HepG2 (cell line): Measurements from ENCODE around the gene SLC35B2. TPM values are rescaled to one million over a fixed set of nuclear protein-coding genes. Genes with fewer than 3 reads are reported as not detected.

ENCODE experiments used
- CBX5 ChIP-seq: sonication (generic); formaldehyde crosslinking; IDR thresholded peaks from 2 replicates; pipeline ENCODE4 v1.4.0; 2020; ENCODE audit warnings: missing genetic modification reagents, borderline replicate concordance
- CENPT ChIP-seq: sonication (generic); formaldehyde crosslinking; IDR thresholded peaks from 2 replicates; pipeline ENCODE4 v1.8.0; 2022; ENCODE audit warnings: low read depth, mild to moderate bottlenecking, moderate library complexity, missing genetic modification reagents
- ETV5 ChIP-seq: IDR thresholded peaks from 2 replicates; pipeline ENCODE4 v1.6.1; 2018; ENCODE audit warnings: missing biosample characterization, missing genetic modification reagents, inconsistent platforms, borderline replicate concordance
- FOXK1 ChIP-seq: sonication (generic); formaldehyde crosslinking; IDR thresholded peaks from 2 replicates; pipeline ENCODE4 v1.4.0; 2020; ENCODE audit warnings: low read depth, missing genetic modification reagents, borderline replicate concordance
- FOXP1 ChIP-seq, 2 experiments: fragments of 450-650 bp in 1 of 2; IDR thresholded peaks; 2 replicates each; pipeline ENCODE4 v1.6.1; 2017 to 2018; ENCODE audit warnings: antibody characterized with exemption in 1 of 2
- HDAC1 ChIP-seq: sonication (generic); formaldehyde crosslinking; IDR thresholded peaks from 2 replicates; pipeline ENCODE4 v1.5.1; 2020; ENCODE audit warnings: mild to moderate bottlenecking, missing genetic modification reagents
- HDAC2 ChIP-seq: sonication (generic); formaldehyde crosslinking; IDR thresholded peaks from 2 replicates; pipeline ENCODE4 v1.4.0; 2020; ENCODE audit warnings: missing genetic modification reagents
- HNRNPK ChIP-seq: fragments of 200-400 bp; formaldehyde crosslinking; IDR thresholded peaks from 2 replicates; pipeline ENCODE4 v1.6.1; 2018; ENCODE audit warnings: low read length, low read depth, moderate library complexity, mild to moderate bottlenecking; ENCODE audit not compliant: poor library complexity, severe bottlenecking
- HOXA7 ChIP-seq: sonication (generic); formaldehyde crosslinking; IDR thresholded peaks from 2 replicates; pipeline ENCODE4 v1.8.1; 2022; ENCODE audit warnings: mild to moderate bottlenecking, missing genetic modification reagents, moderate library complexity
- JUN ChIP-seq: sonication (generic); formaldehyde crosslinking; IDR thresholded peaks from 2 replicates; pipeline ENCODE4 v1.4.0; 2020; ENCODE audit warnings: mild to moderate bottlenecking, missing genetic modification reagents
- KLF12 ChIP-seq: sonication (generic); formaldehyde crosslinking; IDR thresholded peaks from 2 replicates; pipeline ENCODE4 v1.4.0; 2020; ENCODE audit warnings: missing genetic modification reagents, borderline replicate concordance
- MBD4 ChIP-seq: IDR thresholded peaks from 2 replicates; pipeline ENCODE4 v1.6.1; 2012; ENCODE audit warnings: low read length, inconsistent platforms, borderline replicate concordance
- MIXL1 ChIP-seq: IDR thresholded peaks from 2 replicates; pipeline ENCODE4 v1.6.1; 2016
- NFATC3 ChIP-seq: sonication (generic); formaldehyde crosslinking; IDR thresholded peaks from 2 replicates; pipeline ENCODE4 v1.5.1; 2020; ENCODE audit warnings: mild to moderate bottlenecking, missing genetic modification reagents
- NPAS2 ChIP-seq: sonication (generic); formaldehyde crosslinking; IDR thresholded peaks from 2 replicates; pipeline ENCODE4 v1.8.0; 2022; ENCODE audit warnings: mild to moderate bottlenecking, missing genetic modification reagents, borderline replicate concordance
- PLRG1 ChIP-seq: fragments of 450-650 bp; conservative IDR thresholded peaks from 2 replicates; pipeline ENCODE4 v1.6.1; 2016
- PRMT3 ChIP-seq: sonication (generic); formaldehyde crosslinking; IDR thresholded peaks from 2 replicates; pipeline ENCODE4 v1.8.1; 2022; ENCODE audit warnings: low read depth, mild to moderate bottlenecking, moderate library complexity, missing genetic modification reagents, borderline replicate concordance
- SIX4 ChIP-seq: sonication (generic); formaldehyde crosslinking; IDR thresholded peaks from 2 replicates; pipeline ENCODE4 v1.4.0; 2020; ENCODE audit warnings: missing genetic modification reagents
- TBX2 ChIP-seq: sonication (generic); formaldehyde crosslinking; IDR thresholded peaks from 2 replicates; pipeline ENCODE4 v1.5.0; 2020; ENCODE audit warnings: missing genetic modification reagents, mild to moderate bottlenecking, borderline replicate concordance
- ZFP90 ChIP-seq: sonication (generic); formaldehyde crosslinking; IDR thresholded peaks from 2 replicates; pipeline ENCODE4 v1.8.0; 2022; ENCODE audit warnings: missing genetic modification reagents, mild to moderate bottlenecking, inconsistent platforms, borderline replicate concordance
- ZNF263 ChIP-seq: sonication (generic); formaldehyde crosslinking; IDR thresholded peaks from 2 replicates; pipeline ENCODE4 v1.4.0; 2020; ENCODE audit warnings: missing genetic modification reagents
- ZNF737 ChIP-seq: sonication (generic); formaldehyde crosslinking; IDR thresholded peaks from 2 replicates; pipeline ENCODE4 v1.5.0; 2020; ENCODE audit warnings: missing genetic modification reagents, mild to moderate bottlenecking, borderline replicate concordance
- ZNF75D ChIP-seq: sonication (generic); formaldehyde crosslinking; IDR thresholded peaks from 2 replicates; pipeline ENCODE4 v1.8.1; 2023; ENCODE audit warnings: missing genetic modification reagents, mild to moderate bottlenecking, borderline replicate concordance
- ZNF788 ChIP-seq: sonication (generic); formaldehyde crosslinking; IDR thresholded peaks from 2 replicates; pipeline ENCODE4 v1.5.0; 2020; ENCODE audit warnings: mild to moderate bottlenecking, missing genetic modification reagents, borderline replicate concordance
- ZNF83 ChIP-seq: sonication (generic); formaldehyde crosslinking; IDR thresholded peaks from 2 replicates; pipeline ENCODE4 v1.4.0; 2020; ENCODE audit warnings: missing genetic modification reagents, mild to moderate bottlenecking, borderline replicate concordance
- polyA plus RNA-seq, 8 experiments: library from polyadenylated mRNA; depleted of rRNA in 3 of 8; stranded (reverse) in 7 of 8; unstranded in 1 of 8; fragments of >200 nt; fragmentation: Illumina TruSeq in 4 of 8; extraction: Trizol in 4 of 8; gene quantifications; 2 replicates each; pipeline versions ENCODE4 v1.2.1 to v1.2.3, GENCODE V29; 2011 to 2016; ENCODE audit warnings: low read depth in 4 of 8, missing spikeins in 1 of 8, mixed read lengths in 1 of 8; ENCODE audit not compliant: insufficient read depth in 1 of 8
- total RNA-seq, 5 experiments: library from RNA; depleted of rRNA; stranded (reverse); fragments of >200 nt; fragmentation: Illumina TruSeq; extraction: Trizol; gene quantifications; 2 replicates each; pipeline ENCODE4 v1.2.3, GENCODE V29; 2016; ENCODE audit warnings: low read depth in 1 of 5
- TF ChIP-seq, protein P1 (sequence below): sonication (generic); formaldehyde crosslinking; conservative IDR thresholded peaks from 2 replicates; pipeline ENCODE4 v1.4.0; 2020; ENCODE audit warnings: missing genetic modification reagents
- TF ChIP-seq, protein P2 (sequence below): sonication (generic); formaldehyde crosslinking; IDR thresholded peaks from 2 replicates; pipeline ENCODE4 v1.8.1; 2023; ENCODE audit warnings: missing genetic modification reagents, inconsistent platforms, borderline replicate concordance
- TF ChIP-seq, protein P3 (sequence below): IDR thresholded peaks from 2 replicates; pipeline ENCODE4 v1.6.1; 2016

The SLC35B2 gene
- total and polyA plus RNA-seq, 2 of the 13 experiments (the other 11 are each of a cell fraction or from before 2014, with no cell fraction given): 61.1 to 148 TPM

DNA sequence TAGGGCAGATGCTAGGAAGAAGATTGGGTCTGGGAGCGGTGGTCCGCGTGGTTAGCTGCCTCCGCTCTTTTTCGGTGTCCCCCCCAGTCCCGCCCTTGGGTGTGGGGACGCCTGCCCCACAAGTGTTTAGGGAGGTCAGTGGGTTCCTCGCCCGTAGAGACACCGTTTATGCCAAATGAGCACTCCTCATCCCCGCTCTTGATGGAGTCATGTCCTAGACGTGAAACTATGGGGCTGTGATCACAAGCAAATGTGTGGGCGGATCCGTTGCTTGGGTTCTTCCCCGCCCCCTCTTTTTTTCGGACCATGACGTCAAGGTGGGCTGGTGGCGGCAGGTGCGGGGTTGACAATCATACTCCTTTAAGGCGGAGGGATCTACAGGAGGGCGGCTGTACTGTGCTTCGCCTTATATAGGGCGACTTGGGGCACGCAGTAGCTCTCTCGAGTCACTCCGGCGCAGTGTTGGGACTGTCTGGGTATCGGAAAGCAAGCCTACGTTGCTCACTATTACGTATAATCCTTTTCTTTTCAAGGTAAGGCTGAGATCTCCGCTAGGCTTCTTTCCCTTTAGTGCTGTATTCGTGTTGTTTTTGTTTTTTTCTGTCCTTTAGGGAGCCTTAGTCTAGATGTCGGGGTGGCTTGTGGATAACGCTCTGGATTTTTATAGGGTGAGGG, 10.5 kb downstream of the SLC35B2 start, which contains the start of gene HSP90AB1 (continued):
- TF ChIP-seq NFATC3 (0 out of 2 replicates have a peak, but pooled peaks have one; percentile 74), HDAC2 (CRISPR knock-in tag) (peak; percentile 32; the same call in 1 of the 2 replicates), JUN (no peak; the same call in 1 of the 2 replicates), ETV5 (0 out of 2 replicates have a peak, but pooled peaks have one; percentile 27), ZNF75D (no peak), TBX2 (CRISPR knock-in tag) (peak; percentile 51), ZNF83 (CRISPR knock-in tag) (0 out of 2 replicates have a peak, but pooled peaks have one; percentile 8), MBD4 (no peak), ZNF737 (CRISPR knock-in tag) (0 out of 2 replicates have a peak, but pooled peaks have one; percentile 86), FOXP1 (IDR thresholded peaks at IDR 0.05) (no peak), FOXP1 (CRISPR knock-in tag; IDR thresholded peaks at IDR 0.05) (peak; percentile 38), PRMT3 (no peak), ZNF788 (CRISPR knock-in tag) (no peak), HDAC1 (CRISPR knock-in tag) (peak; percentile 66), NPAS2 (no peak), HOXA7 (CRISPR knock-in tag) (no peak), PLRG1 (no peak), HNRNPK (no peak), SIX4 (CRISPR knock-in tag) (peak; percentile 48; the same call in 1 of the 2 replicates), CBX5 (CRISPR knock-in tag) (peak; percentile 81), FOXK1 (peak; percentile 68; the same call in 1 of the 2 replicates), ZNF263 (peak; percentile 70), ZFP90 (CRISPR knock-in tag) (peak; percentile 89), MIXL1 (no peak), CENPT (CRISPR knock-in tag) (no peak), KLF12 (CRISPR knock-in tag) (peak; percentile 79; the same call in 1 of the 2 replicates)
- TF ChIP-seq, protein P1, sequence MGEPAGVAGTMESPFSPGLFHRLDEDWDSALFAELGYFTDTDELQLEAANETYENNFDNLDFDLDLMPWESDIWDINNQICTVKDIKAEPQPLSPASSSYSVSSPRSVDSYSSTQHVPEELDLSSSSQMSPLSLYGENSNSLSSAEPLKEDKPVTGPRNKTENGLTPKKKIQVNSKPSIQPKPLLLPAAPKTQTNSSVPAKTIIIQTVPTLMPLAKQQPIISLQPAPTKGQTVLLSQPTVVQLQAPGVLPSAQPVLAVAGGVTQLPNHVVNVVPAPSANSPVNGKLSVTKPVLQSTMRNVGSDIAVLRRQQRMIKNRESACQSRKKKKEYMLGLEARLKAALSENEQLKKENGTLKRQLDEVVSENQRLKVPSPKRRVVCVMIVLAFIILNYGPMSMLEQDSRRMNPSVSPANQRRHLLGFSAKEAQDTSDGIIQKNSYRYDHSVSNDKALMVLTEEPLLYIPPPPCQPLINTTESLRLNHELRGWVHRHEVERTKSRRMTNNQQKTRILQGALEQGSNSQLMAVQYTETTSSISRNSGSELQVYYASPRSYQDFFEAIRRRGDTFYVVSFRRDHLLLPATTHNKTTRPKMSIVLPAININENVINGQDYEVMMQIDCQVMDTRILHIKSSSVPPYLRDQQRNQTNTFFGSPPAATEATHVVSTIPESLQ (CRISPR knock-in tag): 0 out of 2 replicates have a peak, but pooled peaks have one; percentile 30
- TF ChIP-seq, protein P2, sequence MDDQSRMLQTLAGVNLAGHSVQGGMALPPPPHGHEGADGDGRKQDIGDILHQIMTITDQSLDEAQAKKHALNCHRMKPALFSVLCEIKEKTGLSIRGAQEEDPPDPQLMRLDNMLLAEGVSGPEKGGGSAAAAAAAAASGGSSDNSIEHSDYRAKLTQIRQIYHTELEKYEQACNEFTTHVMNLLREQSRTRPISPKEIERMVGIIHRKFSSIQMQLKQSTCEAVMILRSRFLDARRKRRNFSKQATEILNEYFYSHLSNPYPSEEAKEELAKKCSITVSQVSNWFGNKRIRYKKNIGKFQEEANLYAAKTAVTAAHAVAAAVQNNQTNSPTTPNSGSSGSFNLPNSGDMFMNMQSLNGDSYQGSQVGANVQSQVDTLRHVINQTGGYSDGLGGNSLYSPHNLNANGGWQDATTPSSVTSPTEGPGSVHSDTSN (CRISPR knock-in tag): peak; percentile 54; the same call in 1 of the 2 replicates
- TF ChIP-seq, protein P3, sequence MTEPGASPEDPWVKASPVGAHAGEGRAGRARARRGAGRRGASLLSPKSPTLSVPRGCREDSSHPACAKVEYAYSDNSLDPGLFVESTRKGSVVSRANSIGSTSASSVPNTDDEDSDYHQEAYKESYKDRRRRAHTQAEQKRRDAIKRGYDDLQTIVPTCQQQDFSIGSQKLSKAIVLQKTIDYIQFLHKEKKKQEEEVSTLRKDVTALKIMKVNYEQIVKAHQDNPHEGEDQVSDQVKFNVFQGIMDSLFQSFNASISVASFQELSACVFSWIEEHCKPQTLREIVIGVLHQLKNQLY (CRISPR knock-in tag): peak; percentile 18; the same call in 1 of the 2 replicates
